Measurements from ENCODE around the gene MUC20.

DNA sequence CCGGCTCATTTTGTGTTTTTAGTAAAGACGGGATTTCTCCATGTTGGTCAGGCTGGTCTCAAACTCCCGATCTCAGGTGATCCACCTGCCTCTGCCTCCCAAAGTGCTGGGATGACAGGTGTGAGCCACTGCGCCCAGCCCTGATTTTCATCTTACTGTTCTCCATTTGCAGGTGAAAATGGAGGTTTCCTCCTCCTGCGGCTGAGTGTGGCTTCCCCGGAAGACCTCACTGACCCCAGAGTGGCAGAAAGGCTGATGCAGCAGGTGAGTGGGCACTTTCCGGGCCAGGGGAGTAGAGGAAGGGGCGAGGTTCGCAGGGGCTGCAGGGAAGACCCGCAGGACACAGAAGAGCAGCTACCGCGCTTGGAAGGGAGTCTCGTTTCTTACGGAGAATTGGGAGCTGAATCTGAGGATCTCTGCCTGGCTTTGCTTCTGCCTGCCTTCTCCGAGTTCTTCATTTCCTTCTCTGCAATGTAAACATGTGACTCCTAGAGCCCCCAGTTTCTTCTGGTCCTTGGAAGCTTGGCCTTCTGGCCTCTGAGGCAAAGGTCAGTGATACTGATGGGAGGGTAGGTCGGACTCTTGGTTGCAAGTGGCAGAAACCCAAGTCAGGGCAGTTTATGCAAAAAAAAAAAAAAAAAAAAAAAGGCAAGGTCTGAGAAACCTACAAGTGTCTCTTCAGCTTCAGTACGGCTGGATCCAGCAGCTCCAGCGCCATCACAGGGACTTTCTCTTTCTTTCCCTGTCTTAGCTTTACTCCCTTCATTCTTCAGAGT lies 8.9 kb downstream of the MUC20 start:
- TF ChIP-seq, protein P1, sequence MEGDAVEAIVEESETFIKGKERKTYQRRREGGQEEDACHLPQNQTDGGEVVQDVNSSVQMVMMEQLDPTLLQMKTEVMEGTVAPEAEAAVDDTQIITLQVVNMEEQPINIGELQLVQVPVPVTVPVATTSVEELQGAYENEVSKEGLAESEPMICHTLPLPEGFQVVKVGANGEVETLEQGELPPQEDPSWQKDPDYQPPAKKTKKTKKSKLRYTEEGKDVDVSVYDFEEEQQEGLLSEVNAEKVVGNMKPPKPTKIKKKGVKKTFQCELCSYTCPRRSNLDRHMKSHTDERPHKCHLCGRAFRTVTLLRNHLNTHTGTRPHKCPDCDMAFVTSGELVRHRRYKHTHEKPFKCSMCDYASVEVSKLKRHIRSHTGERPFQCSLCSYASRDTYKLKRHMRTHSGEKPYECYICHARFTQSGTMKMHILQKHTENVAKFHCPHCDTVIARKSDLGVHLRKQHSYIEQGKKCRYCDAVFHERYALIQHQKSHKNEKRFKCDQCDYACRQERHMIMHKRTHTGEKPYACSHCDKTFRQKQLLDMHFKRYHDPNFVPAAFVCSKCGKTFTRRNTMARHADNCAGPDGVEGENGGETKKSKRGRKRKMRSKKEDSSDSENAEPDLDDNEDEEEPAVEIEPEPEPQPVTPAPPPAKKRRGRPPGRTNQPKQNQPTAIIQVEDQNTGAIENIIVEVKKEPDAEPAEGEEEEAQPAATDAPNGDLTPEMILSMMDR (IDR thresholded peaks at IDR 0.05): no peak
- no peak for TF ChIP-seq POLR2A (IDR thresholded peaks at IDR 0.05)
